Cardiac fibroblast (primary cell): ENCODE measurements around the gene BAZ2B.

Experiments
- DNase-seq, 2 donors: peaks; one replicate each; pipeline versions ENCODE4 v3.0.0 to v3.0.0-alpha.2; 2010; ENCODE audit warnings: low read depth in 2 of 2
- H3K4me3 ChIP-seq, 2 donors: replicated peaks in 1 of 2; 1 replicate in 1 of 2; 2 replicates in 1 of 2; pipeline ENCODE4 v1.5.1; 2011; ENCODE audit warnings: low read depth in 2 of 2, low read length in 2 of 2, mild to moderate bottlenecking in 2 of 2, moderate library complexity in 1 of 2
- CTCF ChIP-seq: IDR thresholded peaks from one replicate; pipeline ENCODE4 v1.5.1; 2011; ENCODE audit warnings: low read depth, mild to moderate bottlenecking, low read length, inconsistent platforms

The BAZ2B gene

GRCh38 chr2:159585622-159586021 lies 30.7 kb downstream of the BAZ2B start:
- H3K4me3 ChIP-seq = no peak overlapping the region
- TF ChIP-seq CTCF = no peak
- no peak for DNase-seq

DNA sequence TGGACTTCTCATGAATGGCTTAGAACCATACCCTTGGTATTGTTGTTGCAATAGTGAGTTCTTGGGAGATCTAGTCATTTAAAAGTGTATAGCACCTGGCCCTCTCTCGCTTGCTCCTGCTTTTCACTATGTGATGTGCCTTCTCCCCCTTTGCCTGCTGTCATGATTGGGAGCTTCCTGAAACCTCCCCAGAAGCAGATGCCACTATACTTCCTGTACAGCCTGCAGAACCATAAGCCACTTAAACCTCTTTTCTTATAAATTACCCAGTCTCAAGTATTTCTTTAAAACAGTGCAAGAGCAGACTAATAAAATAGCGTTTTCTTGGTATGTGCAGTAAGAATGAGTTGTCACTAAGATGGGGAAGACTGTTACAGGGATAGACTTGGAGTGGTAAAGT lies 31.6 kb downstream of the BAZ2B start:
- H3K4me3 ChIP-seq = no peak overlapping the region
- no peak for TF ChIP-seq CTCF
- no peak for DNase-seq

DNA sequence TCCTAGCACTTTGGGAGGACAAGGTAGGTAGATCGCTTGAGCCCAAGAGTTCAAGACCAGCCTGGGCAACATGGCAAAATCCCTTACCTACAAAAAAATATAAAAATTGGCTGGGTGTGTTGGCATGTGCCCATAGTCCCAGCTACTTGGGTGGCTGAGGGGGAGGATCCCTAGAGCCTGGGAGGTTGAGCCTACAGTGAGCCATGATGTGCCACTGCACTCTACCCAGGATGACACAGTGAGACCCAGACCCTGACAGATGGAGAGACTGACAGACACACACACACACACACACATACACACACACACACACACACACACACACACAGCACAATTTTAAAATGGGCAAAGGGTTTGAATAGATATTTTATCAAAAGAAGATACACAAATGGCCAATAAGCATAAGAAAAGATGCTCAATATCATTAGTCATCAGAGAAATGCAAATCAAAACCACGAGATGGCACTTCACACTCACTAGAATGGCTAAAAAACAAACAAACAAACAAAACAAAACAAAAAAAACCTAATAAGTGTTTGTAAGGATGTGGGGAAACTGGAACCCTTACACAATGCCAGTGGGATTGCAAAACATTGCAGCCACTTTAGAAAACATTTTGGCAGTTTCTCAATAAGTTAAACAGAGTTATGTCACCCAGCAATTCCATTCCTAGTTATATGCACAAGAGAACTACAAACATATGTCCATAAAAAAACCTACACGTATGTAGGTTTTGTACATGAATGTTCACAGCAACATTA lies 42.3 kb downstream of the BAZ2B start:
- peak; percentile 82 to 90 for DNase-seq
- no peak for TF ChIP-seq CTCF
- H3K4me3 ChIP-seq = no peak overlapping the region

GRCh38 chr2:159573294-159573693 lies 43.1 kb downstream of the BAZ2B start:
- no peak for DNase-seq
- no peak for TF ChIP-seq CTCF
- no peak overlapping the region for H3K4me3 ChIP-seq

- TF ChIP-seq CTCF = no peak
- DNase-seq = no peak
- no peak overlapping the region for H3K4me3 ChIP-seq
Observed at GRCh38 chr2:159572459-159572858, 43.9 kb downstream of the BAZ2B start.

DNA sequence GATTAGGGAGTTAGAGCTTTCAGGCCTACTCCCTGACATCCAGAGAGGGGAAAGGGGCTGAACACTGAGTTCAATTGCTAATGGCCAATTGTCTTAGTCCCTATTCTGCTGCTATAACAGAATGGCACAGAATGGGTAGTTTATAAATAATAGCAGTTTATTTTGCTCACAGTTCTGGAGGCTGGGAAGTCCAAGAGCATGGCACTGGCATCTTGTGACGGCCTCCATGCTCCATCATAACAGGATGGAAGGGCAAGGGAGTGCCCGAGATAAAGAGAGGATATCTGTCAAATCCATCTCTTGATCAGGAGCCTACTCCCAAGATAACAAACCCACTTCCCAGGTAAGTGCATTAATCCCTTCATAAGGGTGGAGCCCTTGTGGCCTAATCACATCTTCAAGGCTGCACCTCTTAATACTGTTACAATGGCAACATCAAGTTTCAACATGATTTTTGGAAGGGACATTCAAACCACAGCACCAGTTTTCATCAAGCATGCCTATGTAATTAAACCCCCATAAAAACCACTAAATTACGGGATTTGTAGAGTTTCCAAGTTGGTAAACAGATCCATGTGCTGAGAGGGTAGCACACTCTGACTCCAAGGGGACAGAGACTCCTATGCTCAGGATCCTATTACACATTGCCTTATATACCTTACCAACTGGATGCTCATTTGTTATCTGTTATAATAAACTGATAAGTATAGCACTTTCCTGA lies 44.6 kb downstream of the BAZ2B start:
- TF ChIP-seq CTCF = no peak
- no peak for DNase-seq
- H3K4me3 ChIP-seq = no peak overlapping the region

GRCh38 chr2:159564081-159564480 lies 52.3 kb downstream of the BAZ2B start:
- no peak for TF ChIP-seq CTCF
- peak; percentile 10 to 47 for DNase-seq
- no peak overlapping the region for H3K4me3 ChIP-seq
